Measurements from ENCODE around the gene NARS2.

Gene NARS2

DNA sequence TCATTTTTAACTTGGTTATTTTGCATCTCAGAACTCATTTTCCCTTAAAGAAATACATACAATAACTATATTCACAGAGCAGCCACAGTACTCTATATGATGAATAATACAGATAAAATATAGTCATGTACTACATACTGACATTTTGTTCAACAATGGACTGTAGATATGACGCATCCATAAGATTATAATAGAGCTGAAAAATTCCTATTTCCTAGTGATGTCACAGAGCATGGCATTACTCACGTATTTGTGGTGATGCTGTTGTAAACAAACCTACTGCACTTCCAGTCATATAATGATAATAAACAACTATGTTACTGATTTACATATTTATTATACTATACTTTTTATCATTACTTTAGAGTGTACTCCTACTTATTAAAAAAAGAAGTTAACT is 38.7 kb downstream of the NARS2 start:
- TF ChIP-seq, protein P1, sequence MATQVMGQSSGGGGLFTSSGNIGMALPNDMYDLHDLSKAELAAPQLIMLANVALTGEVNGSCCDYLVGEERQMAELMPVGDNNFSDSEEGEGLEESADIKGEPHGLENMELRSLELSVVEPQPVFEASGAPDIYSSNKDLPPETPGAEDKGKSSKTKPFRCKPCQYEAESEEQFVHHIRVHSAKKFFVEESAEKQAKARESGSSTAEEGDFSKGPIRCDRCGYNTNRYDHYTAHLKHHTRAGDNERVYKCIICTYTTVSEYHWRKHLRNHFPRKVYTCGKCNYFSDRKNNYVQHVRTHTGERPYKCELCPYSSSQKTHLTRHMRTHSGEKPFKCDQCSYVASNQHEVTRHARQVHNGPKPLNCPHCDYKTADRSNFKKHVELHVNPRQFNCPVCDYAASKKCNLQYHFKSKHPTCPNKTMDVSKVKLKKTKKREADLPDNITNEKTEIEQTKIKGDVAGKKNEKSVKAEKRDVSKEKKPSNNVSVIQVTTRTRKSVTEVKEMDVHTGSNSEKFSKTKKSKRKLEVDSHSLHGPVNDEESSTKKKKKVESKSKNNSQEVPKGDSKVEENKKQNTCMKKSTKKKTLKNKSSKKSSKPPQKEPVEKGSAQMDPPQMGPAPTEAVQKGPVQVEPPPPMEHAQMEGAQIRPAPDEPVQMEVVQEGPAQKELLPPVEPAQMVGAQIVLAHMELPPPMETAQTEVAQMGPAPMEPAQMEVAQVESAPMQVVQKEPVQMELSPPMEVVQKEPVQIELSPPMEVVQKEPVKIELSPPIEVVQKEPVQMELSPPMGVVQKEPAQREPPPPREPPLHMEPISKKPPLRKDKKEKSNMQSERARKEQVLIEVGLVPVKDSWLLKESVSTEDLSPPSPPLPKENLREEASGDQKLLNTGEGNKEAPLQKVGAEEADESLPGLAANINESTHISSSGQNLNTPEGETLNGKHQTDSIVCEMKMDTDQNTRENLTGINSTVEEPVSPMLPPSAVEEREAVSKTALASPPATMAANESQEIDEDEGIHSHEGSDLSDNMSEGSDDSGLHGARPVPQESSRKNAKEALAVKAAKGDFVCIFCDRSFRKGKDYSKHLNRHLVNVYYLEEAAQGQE (IDR thresholded peaks at IDR 0.05; ENCODE audit: low read depth), result no peak
- TF ChIP-seq NFIC (IDR thresholded peaks at IDR 0.05) (no peak), YY1 (IDR thresholded peaks at IDR 0.05; ENCODE audit: low read depth) (no peak), TEAD4 (IDR thresholded peaks at IDR 0.05) (no peak)
- TF ChIP-seq, protein P2, sequence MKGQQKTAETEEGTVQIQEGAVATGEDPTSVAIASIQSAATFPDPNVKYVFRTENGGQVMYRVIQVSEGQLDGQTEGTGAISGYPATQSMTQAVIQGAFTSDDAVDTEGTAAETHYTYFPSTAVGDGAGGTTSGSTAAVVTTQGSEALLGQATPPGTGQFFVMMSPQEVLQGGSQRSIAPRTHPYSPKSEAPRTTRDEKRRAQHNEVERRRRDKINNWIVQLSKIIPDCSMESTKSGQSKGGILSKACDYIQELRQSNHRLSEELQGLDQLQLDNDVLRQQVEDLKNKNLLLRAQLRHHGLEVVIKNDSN (IDR thresholded peaks at IDR 0.05), result no peak

DNA sequence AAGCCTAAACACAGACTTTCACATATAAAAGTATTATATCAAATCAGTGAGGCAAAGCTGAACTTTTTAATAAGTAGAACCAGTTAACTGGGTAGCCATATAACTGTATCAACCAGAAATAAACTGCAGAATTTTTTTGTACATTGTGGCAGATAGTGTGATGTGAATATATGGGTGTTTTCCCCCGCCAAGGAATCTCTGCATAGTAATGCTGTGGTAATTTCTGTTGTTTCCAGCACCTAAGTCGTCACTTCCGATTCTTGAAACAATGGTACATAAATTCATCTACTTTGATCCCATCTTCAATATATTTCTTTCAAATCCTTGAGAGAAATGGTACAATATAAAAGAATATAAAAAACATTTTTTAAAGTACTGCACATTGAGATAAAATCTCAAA is 39.6 kb downstream of the NARS2 start:
- no peak for TF ChIP-seq YY1 (IDR thresholded peaks at IDR 0.05; ENCODE audit: low read depth)
- TF ChIP-seq, protein P2 (IDR thresholded peaks at IDR 0.05), result no peak
- TF ChIP-seq, protein P3, sequence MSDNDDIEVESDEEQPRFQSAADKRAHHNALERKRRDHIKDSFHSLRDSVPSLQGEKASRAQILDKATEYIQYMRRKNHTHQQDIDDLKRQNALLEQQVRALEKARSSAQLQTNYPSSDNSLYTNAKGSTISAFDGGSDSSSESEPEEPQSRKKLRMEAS (IDR thresholded peaks at IDR 0.05), result no peak
- TF ChIP-seq, protein P1 (IDR thresholded peaks at IDR 0.05; ENCODE audit: low read depth), result no peak
- no peak for TF ChIP-seq NFIC (IDR thresholded peaks at IDR 0.05)
- no peak for TF ChIP-seq EP300 (IDR thresholded peaks at IDR 0.05; ENCODE audit: borderline replicate concordance)
- no peak for TF ChIP-seq CEBPB (IDR thresholded peaks at IDR 0.05)
- no peak for TF ChIP-seq ZBTB7A (IDR thresholded peaks at IDR 0.05; ENCODE audit: low read depth)
- TF ChIP-seq TAF1 (IDR thresholded peaks at IDR 0.05; ENCODE audit: low read depth), result no peak
- TF ChIP-seq TCF12 (IDR thresholded peaks at IDR 0.05; ENCODE audit: low read depth), result no peak
- TF ChIP-seq FOXM1 (IDR thresholded peaks at IDR 0.05; ENCODE audit: borderline replicate concordance, low read depth), result no peak
- TF ChIP-seq TEAD4 (IDR thresholded peaks at IDR 0.05), result no peak
- TF ChIP-seq CREB1 (IDR thresholded peaks at IDR 0.05; ENCODE audit: low read depth), result no peak
- no peak for TF ChIP-seq EGR1 (IDR thresholded peaks at IDR 0.05)
- TF ChIP-seq RAD21 (IDR thresholded peaks at IDR 0.05; ENCODE audit: low read depth), result no peak

DNA sequence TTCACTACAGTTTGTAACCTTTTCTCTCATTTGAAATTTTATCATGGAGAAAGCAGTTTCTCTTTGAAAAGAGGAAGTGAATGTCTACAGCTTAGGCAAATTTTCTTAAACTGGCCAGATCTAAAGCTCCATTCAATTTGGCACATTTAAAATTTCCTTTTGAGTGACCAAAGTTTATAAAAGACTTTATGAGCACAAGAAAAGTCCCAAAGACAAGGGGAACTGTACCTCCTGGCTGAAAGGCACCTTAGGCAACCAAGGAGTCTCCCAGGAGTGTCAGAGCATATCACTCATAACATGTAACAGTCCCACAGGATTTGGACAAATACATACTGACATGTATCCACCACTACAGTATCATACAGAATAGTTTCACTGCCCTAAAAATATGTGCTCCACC is 41.3 kb downstream of the NARS2 start:
- TF ChIP-seq EP300 (IDR thresholded peaks at IDR 0.05; ENCODE audit: borderline replicate concordance), result no peak
- TF ChIP-seq, protein P3 (IDR thresholded peaks at IDR 0.05), result no peak
- TF ChIP-seq TAF1 (IDR thresholded peaks at IDR 0.05; ENCODE audit: low read depth), result no peak
- TF ChIP-seq NFIC (IDR thresholded peaks at IDR 0.05), result no peak
- no peak for TF ChIP-seq RAD21 (IDR thresholded peaks at IDR 0.05; ENCODE audit: low read depth)
- TF ChIP-seq TCF12 (IDR thresholded peaks at IDR 0.05; ENCODE audit: low read depth), result no peak
- no peak for TF ChIP-seq CEBPB (IDR thresholded peaks at IDR 0.05)
- no peak for TF ChIP-seq YY1 (IDR thresholded peaks at IDR 0.05; ENCODE audit: low read depth)
- TF ChIP-seq CREB1 (IDR thresholded peaks at IDR 0.05; ENCODE audit: low read depth), result no peak
- no peak for TF ChIP-seq ZBTB7A (IDR thresholded peaks at IDR 0.05; ENCODE audit: low read depth)
- no peak for TF ChIP-seq FOXM1 (IDR thresholded peaks at IDR 0.05; ENCODE audit: borderline replicate concordance, low read depth)
- TF ChIP-seq EGR1 (IDR thresholded peaks at IDR 0.05), result no peak
- TF ChIP-seq, protein P2 (IDR thresholded peaks at IDR 0.05), result no peak
- TF ChIP-seq, protein P1 (IDR thresholded peaks at IDR 0.05; ENCODE audit: low read depth), result no peak
- no peak for TF ChIP-seq TEAD4 (IDR thresholded peaks at IDR 0.05)

DNA sequence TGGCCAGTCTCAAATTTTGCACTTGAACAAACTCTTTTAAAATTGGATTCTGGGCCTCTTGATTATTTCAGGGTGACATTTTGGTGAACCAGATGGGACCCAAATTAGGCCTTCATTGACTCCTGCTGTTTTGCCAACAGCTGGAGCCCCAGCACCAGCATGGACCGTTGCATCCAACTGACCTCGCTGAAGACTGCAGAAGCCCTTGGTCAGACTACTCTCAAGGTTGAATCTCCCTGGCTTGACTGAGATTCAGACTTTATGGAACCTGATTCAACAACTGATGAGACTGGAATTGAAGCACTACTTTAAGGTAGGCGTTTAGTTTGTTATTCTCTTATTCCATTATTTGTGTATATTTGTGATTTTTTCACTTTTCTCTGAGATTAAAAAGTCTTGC is 41.7 kb downstream of the NARS2 start:
- TF ChIP-seq, protein P3 (IDR thresholded peaks at IDR 0.05), result no peak
- no peak for TF ChIP-seq EGR1 (IDR thresholded peaks at IDR 0.05)
- no peak for TF ChIP-seq FOXM1 (IDR thresholded peaks at IDR 0.05; ENCODE audit: borderline replicate concordance, low read depth)
- TF ChIP-seq TAF1 (IDR thresholded peaks at IDR 0.05; ENCODE audit: low read depth), result no peak
- TF ChIP-seq CEBPB (IDR thresholded peaks at IDR 0.05), result no peak
- TF ChIP-seq, protein P2 (IDR thresholded peaks at IDR 0.05), result no peak
- no peak for TF ChIP-seq NFIC (IDR thresholded peaks at IDR 0.05)
- no peak for TF ChIP-seq ZBTB7A (IDR thresholded peaks at IDR 0.05; ENCODE audit: low read depth)
- TF ChIP-seq, protein P1 (IDR thresholded peaks at IDR 0.05; ENCODE audit: low read depth), result no peak
- TF ChIP-seq TCF12 (IDR thresholded peaks at IDR 0.05; ENCODE audit: low read depth), result no peak
- no peak for TF ChIP-seq RAD21 (IDR thresholded peaks at IDR 0.05; ENCODE audit: low read depth)
- no peak for TF ChIP-seq CREB1 (IDR thresholded peaks at IDR 0.05; ENCODE audit: low read depth)
- no peak for TF ChIP-seq EP300 (IDR thresholded peaks at IDR 0.05; ENCODE audit: borderline replicate concordance)
- TF ChIP-seq TEAD4 (IDR thresholded peaks at IDR 0.05), result no peak
- no peak for TF ChIP-seq YY1 (IDR thresholded peaks at IDR 0.05; ENCODE audit: low read depth)
